Liver (tissue), 9 donors: Measurements from ENCODE around the gene TNRC6B. TPM values are rescaled to one million over a fixed set of nuclear protein-coding genes. Genes with fewer than 3 reads are reported as not detected.

Experiments used
- DNase-seq: peaks from one replicate; pipeline ENCODE4 v3.0.0-alpha.2; 2017; ENCODE audit warnings: low spot score
- H3K27ac ChIP-seq, 2 donors: one replicate each; pipeline ENCODE4 v1.7.0; 2013; ENCODE audit warnings: inconsistent platforms in 2 of 2, low read length in 2 of 2, control low read depth in 1 of 2, low read depth in 1 of 2, mild to moderate bottlenecking in 1 of 2
- H3K27me3 ChIP-seq, 4 donors: one replicate each; pipeline versions ENCODE4 v1.6.1 to v1.7.0; 2013; ENCODE audit warnings: low read length in 3 of 4, inconsistent platforms in 1 of 4, mild to moderate bottlenecking in 1 of 4, moderate library complexity in 1 of 4; ENCODE audit not compliant: control insufficient read depth in 4 of 4, insufficient read depth in 4 of 4
- H3K36me3 ChIP-seq, 4 donors: one replicate each; pipeline versions ENCODE4 v1.6.1 to v1.7.0; 2013; ENCODE audit warnings: low read length in 3 of 4, mild to moderate bottlenecking in 3 of 4, low read depth in 1 of 4, moderate library complexity in 1 of 4; ENCODE audit not compliant: control insufficient read depth in 4 of 4, insufficient read depth in 3 of 4
- H3K4me1 ChIP-seq, 4 donors: one replicate each; pipeline versions ENCODE4 v1.6.1 to v1.7.0; 2013; ENCODE audit warnings: low read length in 3 of 4, mild to moderate bottlenecking in 3 of 4, moderate library complexity in 1 of 4; ENCODE audit not compliant: control insufficient read depth in 4 of 4, insufficient read depth in 4 of 4
- H3K4me3 ChIP-seq, 3 donors: one replicate each; pipeline versions ENCODE4 v1.6.1 to v1.7.0; 2013; ENCODE audit warnings: low read length in 3 of 3, control low read depth in 1 of 3, low read depth in 1 of 3, mild to moderate bottlenecking in 1 of 3
- H3K9ac ChIP-seq, 2 donors: one replicate each; pipeline ENCODE4 v1.7.0; 2013; ENCODE audit warnings: low read length in 2 of 2, mild to moderate bottlenecking in 2 of 2, moderate library complexity in 2 of 2, control low read depth in 1 of 2, low read depth in 1 of 2
- H3K9me3 ChIP-seq, 4 donors: one replicate each; pipeline versions ENCODE4 v1.6.1 to v1.7.0; 2013; ENCODE audit warnings: low read length in 3 of 4; ENCODE audit not compliant: control insufficient read depth in 4 of 4
- ATF3 ChIP-seq: IDR thresholded peaks from 2 replicates; pipeline ENCODE4 v1.6.1; 2016; ENCODE audit warnings: antibody characterized with exemption
- EGR1 ChIP-seq, 2 donors: IDR thresholded peaks; 2 replicates each; pipeline ENCODE4 v1.6.1; 2016 to 2018; ENCODE audit warnings: antibody characterized with exemption in 2 of 2, low read depth in 2 of 2
- FOXA1 ChIP-seq: IDR thresholded peaks from 2 replicates; pipeline ENCODE4 v1.6.1; 2016; ENCODE audit warnings: antibody characterized with exemption
- FOXA2 ChIP-seq: IDR thresholded peaks from 2 replicates; pipeline ENCODE4 v1.6.1; 2016; ENCODE audit warnings: antibody characterized with exemption
- GABPA ChIP-seq, 2 donors: IDR thresholded peaks in 1 of 2; conservative IDR thresholded peaks in 1 of 2; 2 replicates each; pipeline ENCODE4 v1.6.1; 2016; ENCODE audit warnings: antibody characterized with exemption in 2 of 2, mild to moderate bottlenecking in 1 of 2, moderate library complexity in 1 of 2
- HNF4A ChIP-seq, 2 donors: conservative IDR thresholded peaks; 2 replicates each; pipeline ENCODE4 v1.6.1; 2016; ENCODE audit warnings: antibody characterized with exemption in 2 of 2, mild to moderate bottlenecking in 2 of 2
- HNF4G ChIP-seq: IDR thresholded peaks from 2 replicates; pipeline ENCODE4 v1.6.1; 2016; ENCODE audit warnings: antibody characterized with exemption
- JUND ChIP-seq, 2 donors: IDR thresholded peaks; 2 replicates each; pipeline ENCODE4 v1.6.1; 2016; ENCODE audit warnings: antibody characterized with exemption in 2 of 2
- RAD21 ChIP-seq, 2 donors: IDR thresholded peaks; 2 replicates each; pipeline ENCODE4 v1.6.1; 2016; ENCODE audit warnings: antibody characterized with exemption in 2 of 2, mild to moderate bottlenecking in 2 of 2
- RXRA ChIP-seq, 2 donors: IDR thresholded peaks; 2 replicates each; pipeline ENCODE4 v1.6.1; 2017 to 2018; ENCODE audit warnings: antibody characterized with exemption in 2 of 2, mild to moderate bottlenecking in 1 of 2
- SP1 ChIP-seq: IDR thresholded peaks from 2 replicates; pipeline ENCODE4 v1.6.1; 2018; ENCODE audit warnings: antibody characterized with exemption, mild to moderate bottlenecking
- TAF1 ChIP-seq: conservative IDR thresholded peaks from 2 replicates; pipeline ENCODE4 v1.6.1; 2016; ENCODE audit warnings: antibody characterized with exemption, mild to moderate bottlenecking
- WGBS: extraction: QIAGEN DNeasy Blood & Tissue Kit; methylation state at CpG from one replicate; pipeline ENCODE4 v1.1.7; 2013; 5-methylcytosine and 5-hydroxymethylcytosine counted together
- polyA plus RNA-seq, 2 donors: library from polyadenylated mRNA; stranded (reverse) in 1 of 2; unstranded in 1 of 2; fragments of 200-250 nt in 1 of 2; fragments of >200 nt in 1 of 2; fragmentation: Nextera tagmentation in 1 of 2; extraction: Ambion mirVana in 1 of 2; gene quantifications; one replicate each; pipeline versions ENCODE4 v1.2.1 to v1.2.3, GENCODE V29; 2013 to 2015
- total RNA-seq, 2 donors: library from RNA; depleted of rRNA; stranded (reverse); fragments of >200 nt; gene quantifications; one replicate each; pipeline ENCODE4 v1.2.3, GENCODE V29; 2014
- TF ChIP-seq, protein P1 (sequence below): IDR thresholded peaks from 2 replicates; pipeline ENCODE4 v1.6.1; 2016; ENCODE audit warnings: antibody characterized with exemption
- TF ChIP-seq, protein P2 (sequence below): IDR thresholded peaks from 2 replicates; pipeline ENCODE4 v1.6.1; 2016; ENCODE audit warnings: antibody characterized with exemption
- TF ChIP-seq, protein P3 (sequence below): IDR thresholded peaks from 2 replicates; pipeline ENCODE4 v1.6.1; 2016; ENCODE audit warnings: antibody characterized with exemption, mild to moderate bottlenecking
- TF ChIP-seq, protein P4 (sequence below): fragments of 150-350 bp; IDR thresholded peaks from 2 replicates; pipeline ENCODE4 v1.5.1; 2017; ENCODE audit warnings: improper control_type of control experiment, low read depth, low read length; ENCODE audit not compliant: missing input control
- donor health status: healthy.
- donor health status: healthy.
- donor health status: healthy.
- donor health status: healthy.
- donor health status: healthy.

Gene TNRC6B
- total and polyA plus RNA-seq, 4 donors = 4.6 to 39.1 (median 26.4) TPM

DNA sequence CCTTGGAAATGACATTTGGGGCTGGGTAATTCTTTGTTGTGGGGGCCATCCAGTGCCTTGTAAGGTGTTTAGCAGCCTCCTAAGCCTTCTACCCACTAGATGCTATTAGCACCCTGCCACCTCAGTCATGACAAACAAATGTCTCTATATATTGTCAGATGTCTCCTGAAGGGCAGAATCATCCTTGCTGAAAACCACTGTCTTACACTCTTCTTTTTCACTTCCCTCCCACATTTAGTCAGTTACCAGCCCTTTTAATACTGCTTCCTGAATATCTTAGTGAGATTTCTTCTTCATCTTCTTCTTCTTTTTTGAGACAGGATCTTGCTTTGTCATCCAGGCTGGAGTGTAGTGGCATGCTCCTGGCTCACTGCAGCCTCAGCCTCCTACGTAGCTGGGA lies 33.1 kb downstream of the TNRC6B start (continued):
- TF ChIP-seq JUND (IDR thresholded peaks at IDR 0.05) (no peak), GABPA (IDR thresholded peaks at IDR 0.05 in 1 of 2, conservative IDR thresholded peaks at IDR 0.05 in 1 of 2) (no peak), FOXA2 (no peak), HNF4A (conservative IDR thresholded peaks at IDR 0.05) (no peak)
- TF ChIP-seq, protein P1, sequence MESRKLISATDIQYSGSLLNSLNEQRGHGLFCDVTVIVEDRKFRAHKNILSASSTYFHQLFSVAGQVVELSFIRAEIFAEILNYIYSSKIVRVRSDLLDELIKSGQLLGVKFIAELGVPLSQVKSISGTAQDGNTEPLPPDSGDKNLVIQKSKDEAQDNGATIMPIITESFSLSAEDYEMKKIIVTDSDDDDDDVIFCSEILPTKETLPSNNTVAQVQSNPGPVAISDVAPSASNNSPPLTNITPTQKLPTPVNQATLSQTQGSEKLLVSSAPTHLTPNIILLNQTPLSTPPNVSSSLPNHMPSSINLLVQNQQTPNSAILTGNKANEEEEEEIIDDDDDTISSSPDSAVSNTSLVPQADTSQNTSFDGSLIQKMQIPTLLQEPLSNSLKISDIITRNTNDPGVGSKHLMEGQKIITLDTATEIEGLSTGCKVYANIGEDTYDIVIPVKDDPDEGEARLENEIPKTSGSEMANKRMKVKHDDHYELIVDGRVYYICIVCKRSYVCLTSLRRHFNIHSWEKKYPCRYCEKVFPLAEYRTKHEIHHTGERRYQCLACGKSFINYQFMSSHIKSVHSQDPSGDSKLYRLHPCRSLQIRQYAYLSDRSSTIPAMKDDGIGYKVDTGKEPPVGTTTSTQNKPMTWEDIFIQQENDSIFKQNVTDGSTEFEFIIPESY = no peak
- TF ChIP-seq, protein P2, sequence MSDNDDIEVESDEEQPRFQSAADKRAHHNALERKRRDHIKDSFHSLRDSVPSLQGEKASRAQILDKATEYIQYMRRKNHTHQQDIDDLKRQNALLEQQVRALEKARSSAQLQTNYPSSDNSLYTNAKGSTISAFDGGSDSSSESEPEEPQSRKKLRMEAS = no peak

GRCh38 chr22:40211476-40212054 lies 33.8 kb downstream of the TNRC6B start:
- H3K36me3 ChIP-seq = no peaks in the 10 kb centered on the region
- no peak for DNase-seq
- no peaks in the 10 kb centered on the region for H3K27me3 ChIP-seq
- 83% methylated on average over 12 of the region's 12 CpGs for WGBS
- H3K9me3 ChIP-seq = no peaks in the 10 kb centered on the region
- TF ChIP-seq RXRA (IDR thresholded peaks at IDR 0.05) (no peak), GABPA (IDR thresholded peaks at IDR 0.05 in 1 of 2, conservative IDR thresholded peaks at IDR 0.05 in 1 of 2) (no peak), FOXA2 (no peak), RAD21 (IDR thresholded peaks at IDR 0.05) (no peak), FOXA1 (no peak), HNF4G (no peak), TAF1 (no peak), EGR1 (IDR thresholded peaks at IDR 0.05; ENCODE audit: low read depth in 2 of 2) (no peak), SP1 (no peak), ATF3 (no peak), JUND (IDR thresholded peaks at IDR 0.05) (no peak)
- TF ChIP-seq, protein P3, sequence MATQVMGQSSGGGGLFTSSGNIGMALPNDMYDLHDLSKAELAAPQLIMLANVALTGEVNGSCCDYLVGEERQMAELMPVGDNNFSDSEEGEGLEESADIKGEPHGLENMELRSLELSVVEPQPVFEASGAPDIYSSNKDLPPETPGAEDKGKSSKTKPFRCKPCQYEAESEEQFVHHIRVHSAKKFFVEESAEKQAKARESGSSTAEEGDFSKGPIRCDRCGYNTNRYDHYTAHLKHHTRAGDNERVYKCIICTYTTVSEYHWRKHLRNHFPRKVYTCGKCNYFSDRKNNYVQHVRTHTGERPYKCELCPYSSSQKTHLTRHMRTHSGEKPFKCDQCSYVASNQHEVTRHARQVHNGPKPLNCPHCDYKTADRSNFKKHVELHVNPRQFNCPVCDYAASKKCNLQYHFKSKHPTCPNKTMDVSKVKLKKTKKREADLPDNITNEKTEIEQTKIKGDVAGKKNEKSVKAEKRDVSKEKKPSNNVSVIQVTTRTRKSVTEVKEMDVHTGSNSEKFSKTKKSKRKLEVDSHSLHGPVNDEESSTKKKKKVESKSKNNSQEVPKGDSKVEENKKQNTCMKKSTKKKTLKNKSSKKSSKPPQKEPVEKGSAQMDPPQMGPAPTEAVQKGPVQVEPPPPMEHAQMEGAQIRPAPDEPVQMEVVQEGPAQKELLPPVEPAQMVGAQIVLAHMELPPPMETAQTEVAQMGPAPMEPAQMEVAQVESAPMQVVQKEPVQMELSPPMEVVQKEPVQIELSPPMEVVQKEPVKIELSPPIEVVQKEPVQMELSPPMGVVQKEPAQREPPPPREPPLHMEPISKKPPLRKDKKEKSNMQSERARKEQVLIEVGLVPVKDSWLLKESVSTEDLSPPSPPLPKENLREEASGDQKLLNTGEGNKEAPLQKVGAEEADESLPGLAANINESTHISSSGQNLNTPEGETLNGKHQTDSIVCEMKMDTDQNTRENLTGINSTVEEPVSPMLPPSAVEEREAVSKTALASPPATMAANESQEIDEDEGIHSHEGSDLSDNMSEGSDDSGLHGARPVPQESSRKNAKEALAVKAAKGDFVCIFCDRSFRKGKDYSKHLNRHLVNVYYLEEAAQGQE = no peak
- TF ChIP-seq, protein P2 = no peak
- TF ChIP-seq, protein P4, sequence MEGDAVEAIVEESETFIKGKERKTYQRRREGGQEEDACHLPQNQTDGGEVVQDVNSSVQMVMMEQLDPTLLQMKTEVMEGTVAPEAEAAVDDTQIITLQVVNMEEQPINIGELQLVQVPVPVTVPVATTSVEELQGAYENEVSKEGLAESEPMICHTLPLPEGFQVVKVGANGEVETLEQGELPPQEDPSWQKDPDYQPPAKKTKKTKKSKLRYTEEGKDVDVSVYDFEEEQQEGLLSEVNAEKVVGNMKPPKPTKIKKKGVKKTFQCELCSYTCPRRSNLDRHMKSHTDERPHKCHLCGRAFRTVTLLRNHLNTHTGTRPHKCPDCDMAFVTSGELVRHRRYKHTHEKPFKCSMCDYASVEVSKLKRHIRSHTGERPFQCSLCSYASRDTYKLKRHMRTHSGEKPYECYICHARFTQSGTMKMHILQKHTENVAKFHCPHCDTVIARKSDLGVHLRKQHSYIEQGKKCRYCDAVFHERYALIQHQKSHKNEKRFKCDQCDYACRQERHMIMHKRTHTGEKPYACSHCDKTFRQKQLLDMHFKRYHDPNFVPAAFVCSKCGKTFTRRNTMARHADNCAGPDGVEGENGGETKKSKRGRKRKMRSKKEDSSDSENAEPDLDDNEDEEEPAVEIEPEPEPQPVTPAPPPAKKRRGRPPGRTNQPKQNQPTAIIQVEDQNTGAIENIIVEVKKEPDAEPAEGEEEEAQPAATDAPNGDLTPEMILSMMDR = no peak
- TF ChIP-seq, protein P1 = no peak
- H3K4me1 ChIP-seq = peaks cover 0 to 15% (median 4%) of the 10 kb centered on the region in 4 donors
- no peak overlapping the region for H3K27ac ChIP-seq
- no peak overlapping the region for H3K4me3 ChIP-seq
- no peak overlapping the region for H3K9ac ChIP-seq
